GM18520 (cell line): Measurements from ENCODE around the gene LYST.
"Not testable (repeated sequence)": the region's sequence is repeated elsewhere in the genome, so short reads cannot be mapped to it uniquely, and the experiment has no call there.

Source experiments
- ATAC-seq: cut with Tn5 transposase; IDR thresholded peaks from one replicate; pipeline ENCODE4 v1.9.1; 2021; ENCODE audit not compliant: unreplicated experiment

LYST gene

DNA sequence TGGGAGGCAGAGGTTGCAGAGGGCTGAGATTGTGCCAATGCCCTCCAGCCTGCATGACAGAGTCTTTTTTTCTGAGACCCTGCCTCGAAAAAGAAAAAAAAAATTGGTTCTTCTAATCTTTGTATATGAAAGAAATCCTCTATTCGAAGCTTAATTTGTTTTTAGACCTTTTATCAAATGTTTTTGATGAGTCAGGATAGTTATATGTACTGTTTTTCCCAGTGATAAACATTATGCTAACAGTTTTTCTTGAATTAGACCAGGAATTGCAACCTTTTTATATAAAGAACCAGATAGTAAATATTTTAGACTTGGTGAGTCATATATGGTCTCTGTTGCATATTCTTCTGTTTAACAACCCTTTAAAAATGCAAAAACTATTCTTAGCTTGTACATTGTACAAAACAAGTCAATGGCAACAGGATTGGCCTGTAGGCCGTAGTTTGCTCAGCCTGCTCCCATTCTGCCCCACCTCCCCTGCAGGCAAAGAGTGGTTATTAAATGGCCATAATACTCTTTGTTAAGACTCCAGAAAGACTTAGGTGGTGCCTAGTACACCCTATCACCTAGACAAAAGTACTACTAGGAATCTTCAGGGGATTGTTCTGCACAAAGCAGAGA, 45.2 kb downstream of the LYST start:
- ATAC-seq, result no peak

DNA sequence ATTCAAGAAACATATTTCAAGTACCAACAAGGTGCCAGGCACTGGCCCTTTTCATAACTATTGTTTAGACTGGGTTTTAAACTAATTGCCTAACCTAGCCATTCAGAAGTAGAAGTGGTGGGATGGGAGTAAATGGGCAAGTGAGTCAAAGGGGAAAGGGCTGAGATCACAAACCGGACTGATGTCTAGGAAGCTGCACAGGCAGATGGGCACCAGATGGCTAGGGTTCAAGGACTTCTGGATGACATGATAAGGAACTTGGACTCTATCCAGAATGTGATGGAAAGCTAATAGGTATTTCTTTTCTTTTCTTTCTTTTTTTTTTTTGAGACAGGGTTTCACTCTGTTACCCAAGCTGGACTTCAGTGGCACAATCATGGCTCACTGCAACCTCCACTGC, 46.6 kb downstream of the LYST start:
- ATAC-seq, result no peak

DNA sequence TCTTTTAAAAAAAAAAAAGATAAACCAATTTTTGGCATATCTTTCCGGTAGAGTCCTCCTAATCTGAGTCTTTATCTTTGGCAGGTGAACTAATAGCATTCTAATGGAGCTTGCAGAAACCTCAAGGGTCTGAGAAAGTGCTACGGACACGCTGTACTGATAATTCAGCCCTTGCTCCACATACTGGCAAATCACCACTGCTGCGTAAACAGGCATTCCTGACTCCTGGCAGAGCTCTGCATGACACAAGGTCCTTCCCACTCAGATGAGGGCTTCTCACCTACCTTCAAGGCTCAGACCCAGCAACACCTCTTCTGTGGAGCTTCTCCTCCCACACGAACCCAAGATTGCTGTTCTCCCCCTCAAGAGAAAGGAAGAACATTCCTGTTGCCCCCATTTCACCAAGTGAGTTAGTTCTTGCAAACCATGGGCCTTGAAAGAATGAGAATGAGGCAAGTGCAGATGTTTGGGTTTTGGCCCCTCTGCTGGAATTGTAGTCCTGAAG, 48.0 kb downstream of the LYST start:
- ATAC-seq, result no peak

DNA sequence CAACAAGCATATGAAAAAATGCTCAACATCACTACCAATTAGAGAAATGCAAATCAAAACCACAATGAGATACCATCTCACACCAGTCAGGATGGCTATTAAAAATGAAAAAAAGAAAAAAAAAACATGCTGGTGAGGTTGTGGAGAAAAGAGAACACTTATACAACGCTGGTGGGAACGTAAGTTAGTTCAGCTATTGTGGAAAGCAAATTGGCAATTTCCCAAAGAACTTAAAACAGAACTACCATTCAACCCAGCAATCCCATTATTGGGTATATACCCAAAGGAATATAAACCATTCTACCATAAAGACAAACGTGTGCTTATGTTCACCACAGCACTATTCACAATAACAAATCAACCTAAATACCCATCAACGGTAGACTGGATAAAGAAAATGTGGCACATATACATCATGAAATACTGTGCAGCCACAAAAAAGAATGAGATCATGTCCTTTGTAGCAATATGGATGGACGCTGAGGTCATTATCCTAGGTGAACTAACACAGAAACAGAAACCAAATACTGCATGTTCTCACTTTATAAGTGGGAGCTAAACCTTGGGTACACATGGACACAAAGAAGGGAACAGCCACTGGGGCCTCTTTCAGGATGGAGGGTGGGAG, 49.5 kb downstream of the LYST start:
- ATAC-seq, result no peak

DNA sequence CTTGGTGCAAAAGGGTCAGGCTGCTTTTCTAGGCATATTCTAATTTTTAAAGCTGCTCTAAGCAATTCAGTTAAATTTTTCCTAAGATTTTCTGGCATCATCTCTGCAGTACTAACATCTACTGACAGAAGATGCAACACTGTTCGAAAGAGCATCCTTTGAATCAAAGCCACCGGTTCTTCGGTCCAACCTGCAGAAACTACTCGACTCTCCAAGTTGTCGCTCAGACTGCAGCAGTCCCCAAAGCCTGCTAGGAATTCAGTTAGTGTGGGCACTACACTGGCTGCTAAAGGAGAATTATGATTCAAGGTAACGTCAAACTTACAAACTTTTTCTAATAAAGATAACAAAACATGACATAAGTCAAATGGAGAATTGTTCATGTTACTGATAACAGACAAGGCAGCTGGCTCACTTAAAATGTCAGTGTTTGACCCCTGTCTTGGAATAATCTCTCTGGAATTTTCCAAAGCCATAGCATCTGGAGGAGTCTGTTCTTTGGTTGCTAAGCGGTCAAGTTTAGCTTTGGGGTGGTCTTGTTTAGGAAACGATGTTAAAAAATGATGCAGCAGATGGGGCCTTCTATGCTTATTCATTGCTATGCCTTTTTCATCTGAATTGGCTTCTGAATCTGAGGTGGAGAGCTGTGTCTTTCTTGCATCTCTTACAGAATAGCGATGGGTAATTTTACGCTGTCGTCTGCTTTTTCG, 56.9 kb downstream of the LYST start:
- ATAC-seq, result no peak

DNA sequence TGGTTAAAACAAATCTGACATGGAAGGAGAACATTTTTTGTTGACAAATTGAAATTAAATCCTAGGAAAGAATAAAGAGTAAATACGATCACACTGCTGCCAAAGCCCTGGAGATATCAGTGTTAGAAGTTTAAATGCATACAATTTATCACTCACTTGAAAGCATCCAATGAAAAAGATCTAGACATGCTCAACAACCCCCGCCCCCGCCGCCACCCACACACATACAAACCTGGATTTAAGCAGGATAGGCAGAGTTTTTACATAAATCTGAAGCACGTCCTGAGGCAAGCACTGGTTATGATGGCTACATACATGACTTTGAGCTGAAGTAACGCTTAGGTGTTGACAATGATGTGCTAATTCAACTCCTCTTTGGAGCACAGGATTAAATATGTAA, 58.5 kb downstream of the LYST start:
- no peak for ATAC-seq

DNA sequence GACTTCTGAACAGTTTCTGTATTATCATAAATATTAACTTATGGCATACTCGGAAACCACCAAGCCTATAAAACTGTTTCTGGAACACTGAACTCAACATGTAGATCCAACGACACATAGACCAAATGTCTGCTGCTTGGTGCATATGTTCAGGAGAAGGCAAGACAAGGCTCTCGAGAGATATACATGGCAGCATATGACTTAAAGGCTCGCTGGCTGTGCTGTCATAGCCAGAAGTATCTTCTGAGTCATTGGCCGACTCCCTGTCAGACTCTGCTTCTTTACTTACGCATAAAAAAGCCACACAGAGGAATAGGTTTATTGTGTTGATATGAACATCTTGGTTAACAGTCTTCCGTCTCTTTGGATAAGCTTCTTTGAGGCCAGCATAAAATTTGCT, 60.6 kb downstream of the LYST start:
- no peak for ATAC-seq

DNA sequence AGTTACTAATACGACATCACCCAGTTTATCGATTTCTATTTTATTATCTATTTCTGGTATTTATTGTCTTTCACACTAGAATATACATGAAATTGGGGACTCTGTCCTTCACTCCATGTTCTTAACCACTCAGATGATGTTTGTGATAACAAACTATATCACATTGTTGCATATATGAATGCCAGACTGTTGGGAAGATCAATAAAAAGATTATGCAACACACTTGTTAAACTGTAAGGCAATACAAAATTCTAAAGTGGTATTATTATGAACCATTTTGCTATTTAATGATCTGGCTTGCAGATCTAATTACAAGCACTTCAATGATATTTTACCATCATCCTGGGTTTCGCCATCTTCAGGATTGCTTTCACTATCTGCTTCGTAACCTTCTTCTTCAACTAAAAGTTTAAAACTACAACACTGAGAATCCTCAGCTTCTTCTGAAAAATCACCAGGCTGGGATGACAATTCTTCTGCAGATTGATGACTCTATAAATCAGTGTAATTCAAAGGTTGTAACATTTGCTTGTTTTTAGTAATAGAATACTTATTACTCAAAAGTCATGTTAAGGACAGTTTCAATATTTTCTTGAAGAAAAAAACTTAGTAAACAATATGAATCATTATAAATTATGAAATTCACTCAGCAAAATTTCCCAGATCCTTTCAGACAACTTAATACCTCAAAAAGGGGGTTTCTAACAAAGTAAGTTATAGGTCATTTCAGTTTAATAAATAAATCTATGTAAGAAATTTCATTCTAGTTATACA, 63.9 kb downstream of the LYST start:
- no peak for ATAC-seq

DNA sequence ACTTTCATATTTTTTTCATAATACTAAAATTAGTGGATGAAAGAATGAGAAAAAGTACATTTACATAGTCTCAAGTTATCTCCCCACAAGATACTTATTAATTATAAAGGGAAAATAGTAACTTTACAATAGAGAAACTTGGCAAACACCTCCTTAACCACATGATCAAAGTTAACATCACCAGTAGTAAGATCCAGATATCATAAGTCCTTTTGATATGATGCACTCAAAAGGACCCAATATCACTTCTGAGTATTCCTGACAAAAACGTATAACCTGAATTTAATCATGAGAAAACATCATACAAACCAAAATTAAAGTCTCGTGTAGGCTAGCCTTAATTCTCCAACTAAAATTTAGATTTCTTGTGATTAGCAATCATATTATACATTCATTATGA, 67.4 kb downstream of the LYST start:
- ATAC-seq, result no peak

DNA sequence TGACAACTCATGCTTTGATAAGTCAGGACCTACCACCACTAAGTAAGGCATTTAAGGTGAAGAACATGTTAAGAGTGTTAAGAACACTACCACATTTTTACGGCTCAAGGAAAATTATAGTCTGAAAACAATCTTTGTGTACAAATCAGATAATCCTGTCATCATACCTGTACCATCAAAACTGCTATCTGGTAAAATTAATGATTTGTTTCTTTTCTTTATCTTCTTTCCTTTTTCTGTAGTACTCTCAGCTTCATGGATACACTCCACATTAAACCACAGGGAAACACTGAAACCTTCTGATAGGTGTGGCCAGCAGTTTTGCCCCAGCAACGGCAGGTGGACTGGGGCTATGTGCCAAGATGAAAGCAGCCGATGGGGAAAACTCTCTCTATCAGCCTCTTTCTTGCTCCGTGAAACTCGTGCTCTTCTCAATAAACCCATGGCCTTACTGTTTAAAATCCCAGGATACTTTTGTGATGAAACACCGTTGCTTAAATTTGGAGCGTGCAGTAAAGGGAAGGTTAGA, 75.1 kb downstream of the LYST start:
- no peak for ATAC-seq

DNA sequence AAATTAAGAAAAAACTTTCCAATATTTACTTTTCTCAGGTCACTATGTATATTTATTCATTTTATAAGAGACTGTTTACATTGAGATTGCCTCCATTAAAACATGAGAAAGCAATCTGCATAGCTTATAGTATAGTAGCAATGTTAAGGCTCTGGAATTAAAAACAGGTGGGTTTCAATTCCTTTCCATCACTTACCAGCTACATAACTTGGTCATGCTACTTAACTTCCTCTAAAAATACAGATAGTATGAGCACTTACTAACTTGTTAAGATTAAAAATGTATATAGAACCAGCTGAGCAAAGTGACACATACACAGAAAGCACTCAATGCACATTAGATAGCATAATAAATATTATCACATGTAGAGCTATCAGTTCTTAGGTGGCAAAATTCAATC, 76.6 kb downstream of the LYST start:
- no peak for ATAC-seq

DNA sequence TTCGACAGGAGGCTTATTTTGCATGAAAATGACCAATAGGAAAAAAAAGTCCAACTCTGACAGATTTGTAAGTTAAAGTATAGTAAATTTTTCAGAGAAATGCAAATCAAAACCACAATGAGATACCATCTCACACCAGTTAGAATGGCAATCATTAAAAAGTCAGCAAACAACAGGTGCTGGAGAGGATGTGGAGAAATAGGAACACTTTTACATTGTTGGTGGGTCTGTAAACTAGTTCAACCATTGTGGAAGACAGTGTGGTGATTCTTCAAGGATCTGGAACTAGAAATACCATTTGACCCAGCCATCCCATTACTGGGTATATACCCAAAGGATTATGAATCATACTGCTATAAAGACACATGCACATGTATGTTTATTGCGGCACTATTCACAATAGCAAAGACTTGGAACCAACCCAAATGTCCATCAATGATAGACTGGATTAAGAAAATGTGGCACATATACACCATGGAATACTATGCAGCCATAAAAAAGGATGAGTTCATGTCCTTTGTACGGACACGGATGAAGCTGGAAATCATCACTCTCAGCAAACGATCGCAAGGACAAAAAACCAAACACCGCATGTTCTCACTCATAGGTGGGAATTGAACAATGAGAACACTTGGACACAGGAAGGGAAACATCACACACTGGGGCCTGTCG, 80.3 kb downstream of the LYST start:
- ATAC-seq, result not testable (repeated sequence)

DNA sequence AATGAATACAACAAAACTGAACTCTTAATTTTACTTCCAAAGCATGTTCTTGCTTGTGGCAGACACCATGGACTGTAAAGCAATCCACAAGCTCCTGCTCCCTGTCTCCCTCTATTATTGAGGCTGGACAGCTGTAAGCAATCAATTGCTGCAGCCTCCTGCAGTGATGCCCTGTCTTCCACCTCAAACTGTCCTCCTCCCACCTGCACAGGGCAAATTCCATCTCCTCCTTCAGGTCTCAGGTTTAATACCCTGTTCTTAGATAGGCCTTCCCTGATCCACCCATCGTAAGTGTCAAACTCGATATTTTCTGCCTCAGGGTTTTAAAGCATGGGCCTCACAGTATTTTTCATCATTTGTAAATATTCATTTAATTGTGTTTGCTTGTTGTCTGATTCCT, 81.8 kb downstream of the LYST start:
- ATAC-seq, result no peak

DNA sequence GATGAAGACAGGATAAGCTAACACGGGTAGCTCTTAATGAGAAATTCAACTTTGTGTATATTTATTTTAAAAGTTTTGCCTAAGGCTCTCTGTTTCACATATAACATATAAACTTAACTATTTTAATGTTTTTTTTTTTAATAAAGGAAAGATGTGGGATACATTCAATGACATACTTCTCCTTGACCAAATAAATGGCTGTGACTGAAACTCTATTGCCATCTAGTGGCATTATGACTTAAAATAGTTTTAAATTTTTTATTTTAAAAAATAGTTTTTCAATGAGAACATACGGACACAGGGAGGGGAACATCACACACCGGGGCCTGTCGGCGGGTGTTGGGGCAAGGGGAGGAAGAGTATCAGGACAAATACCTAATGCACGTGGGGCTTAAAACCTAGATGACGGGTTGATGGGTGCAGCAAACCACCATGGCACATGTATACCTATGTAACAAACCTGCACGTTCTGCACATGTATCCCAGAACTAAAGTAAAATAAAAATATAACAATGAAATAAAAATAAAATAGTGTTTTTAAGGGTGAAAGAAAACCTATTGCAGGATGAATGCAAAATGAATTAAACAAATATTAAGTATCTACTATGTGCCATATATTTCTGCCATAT, 83.4 kb downstream of the LYST start:
- ATAC-seq, result no peak

DNA sequence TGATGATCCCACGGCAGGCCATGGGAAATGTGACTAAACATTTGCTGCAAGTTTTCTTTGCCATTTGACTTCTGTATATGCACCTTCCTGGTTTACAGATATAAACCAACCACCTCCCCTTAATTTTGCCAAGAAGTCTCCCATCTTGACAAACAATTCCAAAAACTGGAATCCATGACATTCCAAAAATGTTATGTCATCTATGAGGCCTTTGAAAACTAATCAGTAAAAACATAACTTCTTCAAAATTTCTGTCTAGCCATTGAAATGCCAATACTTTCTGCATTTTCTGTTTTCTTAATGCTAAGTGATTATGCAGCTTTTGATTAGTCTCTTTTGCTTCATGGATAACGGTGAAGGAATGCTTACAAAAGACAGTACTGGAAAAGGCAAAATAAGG, 84.1 kb downstream of the LYST start:
- no peak for ATAC-seq

DNA sequence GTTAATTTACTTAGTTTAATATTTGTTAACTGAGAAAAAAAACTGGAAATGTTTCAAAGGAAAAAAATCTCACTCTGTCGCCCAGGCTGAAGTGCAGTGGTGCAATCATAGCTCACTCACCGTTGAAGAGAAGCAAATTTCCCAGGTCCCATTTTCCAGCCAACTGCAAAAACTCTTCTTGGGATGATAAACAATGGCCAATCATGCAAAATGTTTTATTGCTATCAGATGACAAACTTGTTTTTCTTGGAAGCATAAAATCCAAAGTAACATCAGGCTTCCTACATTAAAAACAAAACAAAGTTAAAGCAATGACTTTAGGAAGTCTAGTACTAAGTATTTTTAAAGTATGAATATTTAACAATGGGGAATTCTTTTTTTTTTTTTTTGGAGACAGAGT, 84.9 kb downstream of the LYST start:
- no peak for ATAC-seq

DNA sequence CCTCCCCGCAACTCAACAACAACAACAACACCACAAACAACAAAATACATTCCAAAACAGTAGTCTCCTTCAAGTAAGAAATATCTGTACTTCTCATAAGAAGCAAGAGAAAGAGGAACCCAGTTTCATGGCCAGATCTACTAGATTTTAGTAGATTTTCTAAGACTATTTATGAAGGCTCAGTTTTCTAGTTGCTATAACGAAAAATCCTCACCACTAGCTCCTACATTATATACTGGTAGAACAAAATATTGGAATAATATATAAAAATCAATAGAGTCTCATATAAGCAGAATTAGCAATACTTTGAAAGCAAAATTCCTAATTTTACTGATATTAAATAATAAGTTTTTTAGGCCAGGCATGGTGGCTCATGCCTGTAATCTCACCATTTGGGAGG, 86.9 kb downstream of the LYST start:
- ATAC-seq, result no peak

DNA sequence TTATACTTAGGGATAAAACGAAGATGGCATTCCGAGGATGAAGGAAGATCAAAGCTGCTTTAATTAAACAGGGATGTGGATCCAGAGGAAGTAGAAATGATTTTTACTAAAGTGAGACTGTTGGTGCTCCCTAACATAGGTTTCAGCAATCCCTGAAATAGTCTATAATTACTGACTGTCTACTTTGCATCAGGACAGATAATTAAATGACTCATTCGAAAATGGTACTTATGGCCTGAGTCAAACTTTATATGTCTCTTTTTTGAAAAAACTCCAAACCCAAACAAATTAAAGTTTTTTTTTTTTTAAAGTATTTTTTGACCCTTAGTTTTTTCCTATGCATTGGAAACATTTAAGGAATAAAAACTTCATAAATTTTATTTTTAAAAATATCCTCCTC, 90.3 kb downstream of the LYST start:
- no peak for ATAC-seq

DNA sequence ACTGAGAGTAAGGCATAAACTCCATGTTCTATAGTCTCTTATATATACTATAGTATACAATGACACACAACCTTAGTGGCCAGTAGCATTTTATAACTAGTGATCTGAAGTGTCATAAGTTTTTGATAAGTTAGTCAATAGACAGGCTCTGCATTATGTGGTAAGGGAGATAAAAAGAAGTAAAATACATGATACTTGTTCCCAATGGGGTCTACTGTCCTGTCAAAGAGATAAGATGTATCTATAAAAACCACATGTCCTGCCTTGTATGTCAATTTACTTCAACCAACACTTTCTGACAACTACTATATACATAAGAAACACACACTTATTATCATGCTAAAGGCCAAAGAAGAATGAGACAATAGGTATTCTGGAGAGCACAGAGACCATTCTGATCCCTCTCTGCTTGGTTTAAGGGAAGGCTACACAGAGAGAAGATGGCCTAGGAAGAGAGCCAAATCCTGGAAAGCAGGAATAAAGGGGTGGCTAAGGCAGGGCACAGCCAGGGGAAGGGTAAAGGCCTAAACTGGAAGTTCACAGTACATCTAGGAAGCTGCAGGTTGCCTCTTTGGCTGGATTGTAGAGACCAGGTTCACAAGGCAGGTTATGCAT, 91.4 kb downstream of the LYST start:
- ATAC-seq, result no peak

DNA sequence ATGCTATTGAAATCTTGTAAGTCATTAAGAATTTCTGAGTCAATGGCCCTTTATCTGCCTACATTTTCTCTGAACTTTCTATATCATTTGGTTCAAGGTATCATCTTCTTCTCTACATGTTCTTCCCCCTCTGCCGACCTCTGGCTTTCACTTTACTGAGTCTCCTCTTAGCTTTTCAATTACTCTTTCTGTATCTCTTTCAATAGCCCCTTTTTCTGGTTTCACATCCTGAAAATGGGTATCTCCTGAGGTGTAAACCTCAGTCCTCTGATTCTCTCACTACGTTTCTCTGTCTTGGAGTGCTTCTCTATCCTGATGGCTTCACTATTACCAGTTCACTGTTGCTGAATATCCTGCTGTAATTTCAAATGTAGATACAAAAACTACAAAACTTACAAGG, 98.9 kb downstream of the LYST start:
- ATAC-seq, result peak; percentile 92
